Prostate gland (tissue), 2 donors: ENCODE measurements around the gene FAM181A.

Experiments used
- CTCF ChIP-seq, 4 experiments: fragments of 200-600 bp in 2 of 4; fragments of 450-650 bp in 2 of 4; sonication (generic) in 2 of 4; IDR thresholded peaks; 1 replicate in 3 of 4; 2 replicates in 1 of 4; pipeline ENCODE4 v1.5.1; 2016 to 2019; ENCODE audit warnings: antibody characterized with exemption in 4 of 4, mild to moderate bottlenecking in 2 of 4, moderate library complexity in 2 of 4
- POLR2A ChIP-seq: fragments of 450-650 bp; IDR thresholded peaks from one replicate; pipeline ENCODE4 v1.6.1; 2016; ENCODE audit warnings: antibody characterized with exemption, mild to moderate bottlenecking
- POLR2AphosphoS5 ChIP-seq: sonication (generic); formaldehyde crosslinking; IDR thresholded peaks from one replicate; pipeline ENCODE4 v1.6.1; 2017; ENCODE audit warnings: antibody characterized with exemption

GRCh38 chr14:93928184-93929047 is 1.3 kb downstream of the FAM181A start:
- TF ChIP-seq POLR2A (no peak), POLR2AphosphoS5 (no peak), CTCF (IDR thresholded peaks at IDR 0.05) (no peak)
